ENCODE data around the gene SF3B4. TPM values are rescaled to one million over a fixed set of nuclear protein-coding genes. Genes with fewer than 3 reads are reported as not detected.

SF3B4 gene
- total and polyA plus RNA-seq, 2 of the 8 experiments (the other 6 are each of a cell fraction or from before 2014, with no cell fraction given), result 81.1 to 122 TPM

DNA sequence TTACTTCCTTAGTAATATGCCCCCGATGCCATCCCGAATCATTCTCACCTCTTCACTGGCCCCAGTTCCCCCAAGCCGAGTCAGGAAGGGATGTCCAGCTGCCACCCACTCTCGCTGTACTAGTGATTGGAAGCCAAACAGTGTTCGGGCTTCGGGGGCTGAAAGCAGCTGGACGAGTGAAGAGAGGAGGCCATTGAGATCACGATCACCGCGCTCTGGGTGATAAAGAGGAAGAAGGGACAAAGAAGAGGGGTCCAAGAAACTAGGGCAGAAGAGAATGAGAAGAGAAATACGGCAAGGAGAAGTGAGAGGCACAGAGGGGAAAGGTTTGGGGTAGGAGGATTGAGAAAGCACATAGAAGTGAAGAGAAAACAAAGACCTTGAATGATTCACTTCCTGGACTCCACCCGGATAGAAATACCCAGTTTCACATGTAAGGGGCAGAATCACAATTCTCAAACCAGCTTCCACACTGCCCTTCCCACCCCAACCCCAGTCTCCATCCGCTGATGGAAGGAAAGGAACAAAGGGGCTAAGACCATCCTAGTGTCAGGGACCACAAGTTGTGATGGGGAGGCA is 3.7 kb upstream of the SF3B4 start (continued):
- TF ChIP-seq, protein P1, sequence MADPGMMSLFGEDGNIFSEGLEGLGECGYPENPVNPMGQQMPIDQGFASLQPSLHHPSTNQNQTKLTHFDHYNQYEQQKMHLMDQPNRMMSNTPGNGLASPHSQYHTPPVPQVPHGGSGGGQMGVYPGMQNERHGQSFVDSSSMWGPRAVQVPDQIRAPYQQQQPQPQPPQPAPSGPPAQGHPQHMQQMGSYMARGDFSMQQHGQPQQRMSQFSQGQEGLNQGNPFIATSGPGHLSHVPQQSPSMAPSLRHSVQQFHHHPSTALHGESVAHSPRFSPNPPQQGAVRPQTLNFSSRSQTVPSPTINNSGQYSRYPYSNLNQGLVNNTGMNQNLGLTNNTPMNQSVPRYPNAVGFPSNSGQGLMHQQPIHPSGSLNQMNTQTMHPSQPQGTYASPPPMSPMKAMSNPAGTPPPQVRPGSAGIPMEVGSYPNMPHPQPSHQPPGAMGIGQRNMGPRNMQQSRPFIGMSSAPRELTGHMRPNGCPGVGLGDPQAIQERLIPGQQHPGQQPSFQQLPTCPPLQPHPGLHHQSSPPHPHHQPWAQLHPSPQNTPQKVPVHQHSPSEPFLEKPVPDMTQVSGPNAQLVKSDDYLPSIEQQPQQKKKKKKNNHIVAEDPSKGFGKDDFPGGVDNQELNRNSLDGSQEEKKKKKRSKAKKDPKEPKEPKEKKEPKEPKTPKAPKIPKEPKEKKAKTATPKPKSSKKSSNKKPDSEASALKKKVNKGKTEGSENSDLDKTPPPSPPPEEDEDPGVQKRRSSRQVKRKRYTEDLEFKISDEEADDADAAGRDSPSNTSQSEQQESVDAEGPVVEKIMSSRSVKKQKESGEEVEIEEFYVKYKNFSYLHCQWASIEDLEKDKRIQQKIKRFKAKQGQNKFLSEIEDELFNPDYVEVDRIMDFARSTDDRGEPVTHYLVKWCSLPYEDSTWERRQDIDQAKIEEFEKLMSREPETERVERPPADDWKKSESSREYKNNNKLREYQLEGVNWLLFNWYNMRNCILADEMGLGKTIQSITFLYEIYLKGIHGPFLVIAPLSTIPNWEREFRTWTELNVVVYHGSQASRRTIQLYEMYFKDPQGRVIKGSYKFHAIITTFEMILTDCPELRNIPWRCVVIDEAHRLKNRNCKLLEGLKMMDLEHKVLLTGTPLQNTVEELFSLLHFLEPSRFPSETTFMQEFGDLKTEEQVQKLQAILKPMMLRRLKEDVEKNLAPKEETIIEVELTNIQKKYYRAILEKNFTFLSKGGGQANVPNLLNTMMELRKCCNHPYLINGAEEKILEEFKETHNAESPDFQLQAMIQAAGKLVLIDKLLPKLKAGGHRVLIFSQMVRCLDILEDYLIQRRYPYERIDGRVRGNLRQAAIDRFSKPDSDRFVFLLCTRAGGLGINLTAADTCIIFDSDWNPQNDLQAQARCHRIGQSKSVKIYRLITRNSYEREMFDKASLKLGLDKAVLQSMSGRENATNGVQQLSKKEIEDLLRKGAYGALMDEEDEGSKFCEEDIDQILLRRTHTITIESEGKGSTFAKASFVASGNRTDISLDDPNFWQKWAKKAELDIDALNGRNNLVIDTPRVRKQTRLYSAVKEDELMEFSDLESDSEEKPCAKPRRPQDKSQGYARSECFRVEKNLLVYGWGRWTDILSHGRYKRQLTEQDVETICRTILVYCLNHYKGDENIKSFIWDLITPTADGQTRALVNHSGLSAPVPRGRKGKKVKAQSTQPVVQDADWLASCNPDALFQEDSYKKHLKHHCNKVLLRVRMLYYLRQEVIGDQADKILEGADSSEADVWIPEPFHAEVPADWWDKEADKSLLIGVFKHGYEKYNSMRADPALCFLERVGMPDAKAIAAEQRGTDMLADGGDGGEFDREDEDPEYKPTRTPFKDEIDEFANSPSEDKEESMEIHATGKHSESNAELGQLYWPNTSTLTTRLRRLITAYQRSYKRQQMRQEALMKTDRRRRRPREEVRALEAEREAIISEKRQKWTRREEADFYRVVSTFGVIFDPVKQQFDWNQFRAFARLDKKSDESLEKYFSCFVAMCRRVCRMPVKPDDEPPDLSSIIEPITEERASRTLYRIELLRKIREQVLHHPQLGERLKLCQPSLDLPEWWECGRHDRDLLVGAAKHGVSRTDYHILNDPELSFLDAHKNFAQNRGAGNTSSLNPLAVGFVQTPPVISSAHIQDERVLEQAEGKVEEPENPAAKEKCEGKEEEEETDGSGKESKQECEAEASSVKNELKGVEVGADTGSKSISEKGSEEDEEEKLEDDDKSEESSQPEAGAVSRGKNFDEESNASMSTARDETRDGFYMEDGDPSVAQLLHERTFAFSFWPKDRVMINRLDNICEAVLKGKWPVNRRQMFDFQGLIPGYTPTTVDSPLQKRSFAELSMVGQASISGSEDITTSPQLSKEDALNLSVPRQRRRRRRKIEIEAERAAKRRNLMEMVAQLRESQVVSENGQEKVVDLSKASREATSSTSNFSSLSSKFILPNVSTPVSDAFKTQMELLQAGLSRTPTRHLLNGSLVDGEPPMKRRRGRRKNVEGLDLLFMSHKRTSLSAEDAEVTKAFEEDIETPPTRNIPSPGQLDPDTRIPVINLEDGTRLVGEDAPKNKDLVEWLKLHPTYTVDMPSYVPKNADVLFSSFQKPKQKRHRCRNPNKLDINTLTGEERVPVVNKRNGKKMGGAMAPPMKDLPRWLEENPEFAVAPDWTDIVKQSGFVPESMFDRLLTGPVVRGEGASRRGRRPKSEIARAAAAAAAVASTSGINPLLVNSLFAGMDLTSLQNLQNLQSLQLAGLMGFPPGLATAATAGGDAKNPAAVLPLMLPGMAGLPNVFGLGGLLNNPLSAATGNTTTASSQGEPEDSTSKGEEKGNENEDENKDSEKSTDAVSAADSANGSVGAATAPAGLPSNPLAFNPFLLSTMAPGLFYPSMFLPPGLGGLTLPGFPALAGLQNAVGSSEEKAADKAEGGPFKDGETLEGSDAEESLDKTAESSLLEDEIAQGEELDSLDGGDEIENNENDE (IDR thresholded peaks at IDR 0.05; ENCODE audit: insufficient replicate concordance, low read length), result no peak
- TF ChIP-seq TAF7 (optimal IDR thresholded peaks at IDR 0.05; ENCODE audit: borderline replicate concordance, low read depth, low read length) (no peak), SIRT6 (IDR thresholded peaks at IDR 0.05; ENCODE audit: low read length) (no peak), TBP (IDR thresholded peaks at IDR 0.05; ENCODE audit: low read depth, low read length) (no peak), RNF2 (IDR thresholded peaks at IDR 0.05; ENCODE audit: borderline replicate concordance, low read depth, low read length, missing control alignments, poor library complexity, severe bottlenecking) (no peak), MAX (IDR thresholded peaks at IDR 0.05) (no peak), RAD21 (IDR thresholded peaks at IDR 0.05 in 1 of 2, conservative IDR thresholded peaks at IDR 0.05 in 1 of 2; ENCODE audit: low read depth in 2 of 2, low read length in 2 of 2) (no peak), MAFK (IDR thresholded peaks at IDR 0.05; ENCODE audit: low read depth, low read length) (no peak), NRF1 (IDR thresholded peaks at IDR 0.05; ENCODE audit: low read depth, low read length) (no peak)

Data from H1 (cell line).